ENCODE results near the gene CFAP97. TPM values are rescaled to one million over a fixed set of nuclear protein-coding genes. Genes with fewer than 3 reads are reported as not detected.
"Not testable (repeated sequence)": the region's sequence is repeated elsewhere in the genome, so short reads cannot be mapped to it uniquely, and the experiment has no call there.

Gene CFAP97
- 19.6 and 22.3 TPM in 2 replicates for total RNA-seq (2014; rRNA removed; shearing (Covaris generic))

- DNase-seq (ENCODE audit: low read depth) = peak; percentile 84
Observed at GRCh38 chr4:185203486-185204237, at the start of gene CFAP97. CFAP97 (minus strand) TSS chr4:185204000; CDS start chr4:185191196, 12,804 bp downstream.

GRCh38 chr4:185249105-185249504 lies 45.3 kb upstream of the CFAP97 start:
- DNase-seq (ENCODE audit: low read depth) = no peak

- DNase-seq (ENCODE audit: low read depth) = no peak
Observed at GRCh38 chr4:185248393-185249039, 44.7 kb upstream of the CFAP97 start.

- no peak for DNase-seq (ENCODE audit: low read depth)
Observed at GRCh38 chr4:185247151-185247550, 43.4 kb upstream of the CFAP97 start.

GRCh38 chr4:185246453-185246852 lies 42.7 kb upstream of the CFAP97 start:
- DNase-seq (ENCODE audit: low read depth) = no peak

- DNase-seq (ENCODE audit: low read depth) = no peak
Observed at GRCh38 chr4:185244763-185245162, 41.0 kb upstream of the CFAP97 start.

- DNase-seq (ENCODE audit: low read depth) = no peak
Observed at GRCh38 chr4:185243879-185244278, 40.1 kb upstream of the CFAP97 start.

- DNase-seq (ENCODE audit: low read depth) = no peak
Observed at GRCh38 chr4:185242749-185243533, 39.1 kb upstream of the CFAP97 start.

- DNase-seq (ENCODE audit: low read depth) = not testable (repeated sequence)
Observed at GRCh38 chr4:185240486-185240885, 36.7 kb upstream of the CFAP97 start.

- no peak for DNase-seq (ENCODE audit: low read depth)
Observed at GRCh38 chr4:185238750-185239149, 35.0 kb upstream of the CFAP97 start.

GRCh38 chr4:185238215-185238681 lies 34.4 kb upstream of the CFAP97 start:
- DNase-seq (ENCODE audit: low read depth) = no peak

GRCh38 chr4:185237175-185237574 lies 33.4 kb upstream of the CFAP97 start:
- DNase-seq (ENCODE audit: low read depth) = no peak

GRCh38 chr4:185235843-185236503 lies 32.2 kb upstream of the CFAP97 start:
- peak; percentile 49 for DNase-seq (ENCODE audit: low read depth)

GRCh38 chr4:185235119-185235842 lies 31.5 kb upstream of the CFAP97 start:
- no peak for DNase-seq (ENCODE audit: low read depth)

GRCh38 chr4:185232370-185232769 lies 28.6 kb upstream of the CFAP97 start:
- DNase-seq (ENCODE audit: low read depth) = no peak

- DNase-seq (ENCODE audit: low read depth) = no peak
Observed at GRCh38 chr4:185229021-185229818, 25.4 kb upstream of the CFAP97 start.

GRCh38 chr4:185227713-185228278 lies 24.0 kb upstream of the CFAP97 start:
- DNase-seq (ENCODE audit: low read depth) = no peak

GRCh38 chr4:185227131-185227551 lies 23.3 kb upstream of the CFAP97 start:
- DNase-seq (ENCODE audit: low read depth) = no peak

- no peak for DNase-seq (ENCODE audit: low read depth)
Observed at GRCh38 chr4:185225940-185226339, 22.1 kb upstream of the CFAP97 start.

GRCh38 chr4:185224597-185224996 lies 20.8 kb upstream of the CFAP97 start:
- no peak for DNase-seq (ENCODE audit: low read depth)

Data from Daoy (cell line).